ENCODE results near the gene MOGAT2.
A peak's percentile ranks its signal among the peaks of the same experiment; 100 is the strongest.
"Not testable (repeated sequence)": the region's sequence is repeated elsewhere in the genome, so short reads cannot be mapped to it uniquely, and the experiment has no call there.

MOGAT2 gene

DNA sequence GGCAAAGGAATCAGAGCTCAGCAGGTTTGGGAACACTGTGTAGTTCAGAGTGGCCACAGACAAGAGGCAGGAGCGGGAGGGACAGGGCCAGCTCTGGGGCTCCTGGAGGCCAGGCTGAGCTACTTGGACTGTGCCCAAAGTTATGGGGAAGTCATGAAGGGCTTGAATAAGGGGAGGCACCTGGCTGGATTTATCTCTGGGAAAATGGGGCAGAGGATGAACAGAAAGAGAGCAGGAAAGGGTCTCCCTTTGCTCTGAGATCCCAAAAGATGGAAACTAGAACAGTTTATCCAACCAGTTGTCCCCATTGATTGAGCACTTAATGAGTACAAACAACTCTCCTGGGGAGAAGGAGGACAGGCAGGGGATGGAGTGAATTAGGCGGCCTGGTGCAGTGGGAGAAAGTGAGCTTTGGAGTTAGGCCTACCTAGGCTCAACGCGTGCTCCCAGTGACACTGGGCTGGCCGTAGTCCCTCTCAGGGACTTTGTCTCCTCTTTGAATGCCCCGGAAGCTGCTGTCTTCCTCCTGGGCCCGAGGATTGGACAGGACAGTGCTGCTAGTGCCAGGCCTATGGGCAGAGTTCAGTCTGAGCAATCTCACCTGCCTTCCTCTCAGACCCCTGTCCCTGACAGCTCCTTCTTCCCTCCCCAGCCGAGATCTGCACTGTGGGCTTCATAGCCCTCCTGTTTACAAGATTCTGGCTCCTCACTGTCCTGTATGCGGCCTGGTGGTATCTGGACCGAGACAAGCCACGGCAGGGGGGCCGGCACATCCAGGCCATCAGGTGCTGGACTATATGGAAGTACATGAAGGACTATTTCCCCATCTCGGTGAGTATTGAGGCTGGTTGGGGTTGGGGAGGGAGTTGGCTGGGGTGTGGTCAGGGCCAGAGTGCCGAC is 2.0 kb downstream of the MOGAT2 start:
- no peak for DNase-seq

DNA sequence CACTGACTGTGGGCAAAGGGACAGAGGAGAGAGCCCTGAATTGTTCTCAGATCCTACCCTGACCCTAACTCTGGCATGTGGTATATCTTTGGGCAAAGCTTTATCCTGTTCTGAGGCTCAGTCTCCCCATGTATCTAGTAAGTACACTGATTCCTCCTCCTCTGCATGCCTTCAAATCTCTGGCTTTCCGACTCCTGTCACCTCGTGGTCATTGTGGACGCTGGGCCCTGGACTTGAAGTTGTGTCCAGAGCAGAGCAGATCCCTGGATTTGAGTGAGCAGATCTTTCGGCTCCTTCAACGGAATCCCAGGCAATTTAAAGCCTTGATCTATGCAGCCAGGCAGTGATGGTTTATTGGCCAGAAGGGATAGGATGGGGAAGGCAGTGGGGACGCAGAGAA is 3.0 kb downstream of the MOGAT2 start:
- no peak for DNase-seq

DNA sequence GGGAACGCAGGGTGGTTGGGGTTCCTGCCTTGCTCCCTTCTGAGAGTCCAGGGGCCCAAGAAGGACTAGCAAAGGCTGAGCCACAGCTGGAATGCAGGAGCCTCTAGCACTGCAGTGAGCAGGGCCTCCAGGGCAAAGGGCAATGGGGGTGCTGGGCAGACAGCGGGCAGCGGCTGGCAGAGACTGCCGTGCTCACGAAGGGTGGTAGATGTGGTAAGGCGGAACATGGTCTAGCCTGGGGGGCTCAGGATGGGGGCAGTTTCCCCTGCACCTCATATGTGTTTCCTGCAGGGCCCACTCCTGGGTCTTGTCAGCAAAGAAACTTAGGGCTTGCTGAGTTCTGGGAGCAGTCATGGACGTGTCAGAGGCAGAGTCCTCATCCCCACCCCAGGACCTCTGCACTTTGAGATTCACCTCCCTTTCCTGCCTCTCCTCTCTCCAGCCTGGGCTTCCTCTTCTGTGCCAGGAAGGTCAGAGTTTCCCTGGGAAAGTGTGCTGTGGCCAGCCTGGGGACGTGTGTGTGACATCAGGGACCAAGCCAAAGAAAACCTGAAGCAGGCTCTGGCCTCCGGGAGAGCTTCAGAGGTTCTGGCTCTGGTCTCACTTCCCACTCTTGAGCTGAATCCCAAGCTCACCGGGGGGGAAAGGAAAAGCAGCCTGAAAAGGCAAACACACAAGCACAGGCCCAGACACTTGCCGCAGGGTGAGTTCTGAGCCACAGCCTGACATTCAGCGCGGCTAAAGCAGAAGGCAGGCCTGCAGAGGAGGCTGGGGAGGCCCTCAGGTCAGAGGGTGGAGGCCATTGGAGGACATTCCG is 4.4 kb downstream of the MOGAT2 start:
- no peak for DNase-seq

DNA sequence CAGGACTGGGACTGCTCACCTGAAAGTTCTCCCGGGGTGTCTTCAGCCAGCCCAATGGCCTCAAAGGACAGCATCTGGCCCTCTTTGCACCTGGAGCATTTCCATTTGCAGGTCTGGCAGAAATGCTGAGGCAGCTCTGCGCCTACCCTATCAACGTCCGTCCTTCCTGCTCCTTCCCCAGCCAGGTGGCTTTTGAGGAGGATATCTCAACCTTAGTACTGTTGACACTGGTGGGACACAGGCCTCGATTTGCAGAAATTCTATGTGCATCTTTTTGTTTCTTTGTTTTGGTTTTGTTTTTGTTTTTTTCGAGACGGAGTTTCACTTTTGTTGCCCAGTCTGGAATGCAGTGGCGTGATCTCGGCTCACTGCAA is 5.0 kb downstream of the MOGAT2 start:
- DNase-seq: no peak

DNA sequence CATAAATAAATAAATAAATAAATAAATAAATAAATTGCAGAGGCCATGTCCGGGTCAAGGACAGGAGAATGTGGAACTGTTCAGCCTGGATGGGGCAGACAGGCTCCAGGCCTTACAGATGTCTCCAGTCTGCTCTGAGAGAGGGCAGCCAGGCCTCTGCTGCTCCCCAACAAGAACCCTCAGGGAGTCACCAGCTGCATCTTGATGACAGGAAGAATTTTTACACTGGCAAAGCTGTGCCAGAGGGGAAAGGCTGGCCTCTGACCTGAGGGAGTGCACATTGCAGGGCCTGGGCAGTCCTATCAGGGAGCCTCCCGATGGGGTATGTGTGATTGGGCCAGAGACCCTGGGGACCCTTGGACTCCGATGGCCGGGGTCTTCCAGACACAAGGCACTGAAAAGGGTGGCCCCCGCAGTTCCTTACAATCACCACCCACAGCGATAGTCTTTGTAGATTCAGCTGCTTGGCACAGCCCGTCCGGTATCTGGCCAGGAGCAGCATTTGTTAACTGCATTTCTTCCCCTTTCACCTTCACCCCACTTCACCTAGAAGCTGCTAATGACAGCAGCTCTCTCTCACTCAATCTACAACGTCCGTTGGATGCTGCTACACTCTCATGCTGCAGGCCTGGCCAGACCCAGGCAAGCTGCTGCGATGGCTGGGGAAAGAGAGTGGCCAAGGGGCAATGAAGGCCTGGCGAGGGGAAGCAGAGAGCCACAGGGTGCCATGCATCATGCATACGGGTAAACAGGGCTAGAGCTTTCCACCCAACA is 8.1 kb downstream of the MOGAT2 start:
- no peak for DNase-seq

DNA sequence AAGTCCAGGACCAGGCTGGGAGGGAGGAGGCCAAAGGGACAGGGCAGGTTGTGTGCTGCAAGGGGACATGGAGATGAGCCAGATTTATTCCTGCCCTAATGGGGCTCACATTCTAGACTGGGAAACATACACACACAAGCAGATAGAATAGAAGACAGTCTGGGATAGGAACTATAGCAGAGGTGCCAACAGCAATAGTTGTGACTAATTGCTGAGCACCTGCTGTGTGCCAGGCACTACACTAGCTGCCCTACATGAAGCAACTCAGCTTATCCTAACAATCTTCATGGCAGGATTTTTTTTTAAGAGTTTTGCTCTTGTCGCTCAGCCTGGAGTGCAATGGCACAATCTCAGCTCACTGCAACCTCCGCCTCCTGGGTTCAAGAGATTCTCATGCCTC is 11.4 kb downstream of the MOGAT2 start:
- no peak for DNase-seq

DNA sequence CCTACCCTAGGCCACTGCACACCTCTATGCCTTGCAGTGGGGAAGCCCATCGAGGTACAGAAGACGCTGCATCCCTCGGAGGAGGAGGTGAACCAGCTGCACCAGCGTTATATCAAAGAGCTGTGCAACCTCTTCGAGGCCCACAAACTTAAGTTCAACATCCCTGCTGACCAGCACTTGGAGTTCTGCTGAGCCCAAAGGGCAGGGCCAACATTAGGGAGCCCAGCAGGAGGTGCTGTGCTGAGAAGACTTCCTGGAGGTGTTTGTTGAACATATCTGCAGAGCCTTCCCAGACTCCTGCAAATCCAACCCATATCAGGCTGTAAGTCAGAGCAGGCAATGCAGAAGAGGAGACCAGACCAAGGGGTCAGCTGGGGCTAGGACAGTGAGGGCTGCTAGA is 13.5 kb downstream of the MOGAT2 start:
- no peak for DNase-seq

DNA sequence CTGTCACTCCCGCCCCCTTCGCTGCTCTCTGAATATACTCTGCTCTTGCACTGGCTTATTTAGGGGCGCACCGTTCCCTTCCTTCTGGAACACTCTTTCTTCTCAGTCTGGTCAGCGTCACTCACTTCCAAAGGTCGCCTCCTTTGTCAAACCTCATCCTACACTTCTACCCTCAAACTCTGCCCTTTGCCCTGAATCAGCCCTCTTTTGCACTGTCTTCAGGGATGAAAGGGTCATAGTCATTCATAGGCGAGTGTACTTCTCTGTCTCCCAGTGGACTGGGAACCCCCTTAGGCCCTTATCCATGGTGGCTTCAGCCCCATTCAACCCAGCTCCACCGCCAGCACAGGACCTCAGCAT is 15.4 kb downstream of the MOGAT2 start:
- DNase-seq: no peak

DNA sequence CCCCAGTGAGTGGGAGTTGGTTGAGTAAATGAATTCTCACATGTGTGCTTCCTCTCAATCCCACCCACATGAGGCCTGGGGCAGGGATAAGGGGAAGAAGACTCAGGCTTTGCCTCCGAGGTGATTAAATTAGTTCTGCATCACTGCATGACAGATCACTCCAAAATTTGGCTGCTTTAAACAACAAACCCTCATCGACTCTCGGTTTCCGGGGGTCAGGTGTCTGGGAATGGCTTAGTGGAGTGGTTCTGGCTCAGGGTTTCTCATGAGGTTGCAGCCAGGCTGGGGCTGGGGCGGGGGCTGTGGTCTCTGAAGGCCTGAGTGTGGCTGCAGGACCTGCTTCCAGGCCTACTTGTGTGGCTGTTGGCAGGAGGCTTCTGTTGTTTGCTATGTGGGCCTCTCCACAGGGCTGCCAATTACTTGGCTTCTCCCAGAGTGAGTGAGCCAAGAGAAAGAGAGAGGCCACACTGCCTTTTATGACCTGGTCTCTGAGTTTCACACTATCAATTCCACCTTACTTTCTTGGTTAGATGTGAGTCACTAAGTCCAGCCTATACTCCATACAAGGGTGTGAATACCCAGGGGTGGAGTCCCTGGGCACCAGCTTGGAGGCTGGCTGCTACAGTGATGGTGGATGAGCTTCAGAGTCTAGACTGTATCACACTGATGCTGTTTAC is 15.9 kb downstream of the MOGAT2 start:
- no peak for DNase-seq

DNA sequence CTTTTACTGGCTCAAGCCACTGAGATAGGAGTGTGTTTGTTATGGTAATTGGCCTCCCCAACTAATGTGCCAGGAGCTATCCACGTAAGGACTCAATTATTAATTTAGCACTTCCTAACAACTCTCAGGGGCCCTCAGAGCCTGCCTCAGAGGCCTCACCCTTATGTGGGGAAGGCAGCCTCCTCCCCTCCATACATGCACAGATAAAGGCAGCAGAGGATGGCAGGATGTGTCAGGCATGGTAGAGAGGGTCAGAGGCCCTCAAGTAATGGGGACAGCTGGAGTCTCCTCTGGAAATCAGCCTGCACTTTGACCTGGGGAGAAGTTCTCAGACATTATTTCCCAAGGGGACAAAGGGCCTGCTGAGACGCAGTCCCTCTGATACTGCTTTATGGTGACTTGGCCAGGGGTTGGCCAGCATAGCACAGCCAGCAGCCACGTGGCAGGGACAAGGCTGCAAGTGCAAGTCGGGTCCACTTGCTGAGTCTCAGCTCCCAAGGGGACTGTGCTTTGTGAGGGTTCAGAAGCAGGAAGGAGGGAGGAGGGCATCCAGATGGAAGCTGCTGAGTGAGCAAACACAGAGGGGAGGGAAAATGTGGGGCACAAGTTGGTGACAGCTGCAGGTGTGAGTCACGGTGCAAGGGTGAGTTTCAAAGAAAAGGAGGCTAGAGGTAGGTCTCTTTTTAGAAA is 17.0 kb downstream of the MOGAT2 start:
- DNase-seq: no peak

DNA sequence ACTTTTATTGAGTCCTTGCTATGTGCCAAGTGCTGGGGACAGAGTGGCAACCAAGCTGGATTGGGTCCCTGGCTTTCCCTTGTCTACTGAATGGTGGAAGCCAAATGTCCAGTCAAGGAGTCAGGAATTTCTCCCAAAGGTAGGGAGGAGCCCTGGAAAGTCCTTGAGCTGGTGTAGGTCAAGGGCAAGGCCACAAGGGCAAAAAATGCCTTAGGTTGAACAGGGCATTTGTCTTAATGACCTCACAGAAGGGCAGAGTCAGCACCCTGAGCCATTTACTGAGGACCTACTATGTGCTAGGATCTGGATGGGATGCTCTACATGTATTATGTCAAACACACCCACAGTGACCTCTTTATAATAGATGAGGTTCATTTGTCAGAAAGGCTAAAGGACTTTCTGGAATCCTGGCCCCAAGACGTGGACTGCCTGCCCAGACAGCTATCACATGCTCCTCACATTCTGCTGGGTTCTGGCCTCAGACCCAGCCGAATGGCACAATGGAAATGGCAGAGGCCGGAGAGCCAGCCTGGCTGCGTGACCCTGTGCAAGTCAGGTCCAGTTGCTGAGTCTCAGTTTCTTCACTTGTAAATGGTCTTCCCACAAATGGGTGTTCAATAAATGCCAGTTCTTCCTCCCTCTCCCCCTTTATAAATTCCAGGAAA is 17.7 kb downstream of the MOGAT2 start:
- DNase-seq: no peak

DNA sequence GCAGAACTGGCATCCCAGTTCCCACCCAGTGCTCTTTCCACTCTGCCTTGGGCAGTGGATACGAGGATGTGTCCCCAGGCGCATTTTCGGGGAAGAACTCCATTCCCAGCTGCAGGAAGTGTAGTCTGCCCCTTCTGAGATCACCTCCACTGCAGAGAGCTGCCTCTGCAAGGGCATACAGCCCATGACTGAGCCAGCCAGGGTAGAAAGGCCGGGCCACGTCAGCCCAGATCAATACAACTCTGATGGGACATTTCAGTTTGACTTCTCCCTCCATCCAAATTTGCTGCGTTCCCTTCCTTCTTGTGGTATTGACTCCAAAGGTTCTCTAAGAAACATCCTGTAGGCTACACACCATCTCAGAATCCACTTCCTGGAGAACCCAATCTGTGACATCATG is 19.7 kb downstream of the MOGAT2 start:
- no peak for DNase-seq

DNA sequence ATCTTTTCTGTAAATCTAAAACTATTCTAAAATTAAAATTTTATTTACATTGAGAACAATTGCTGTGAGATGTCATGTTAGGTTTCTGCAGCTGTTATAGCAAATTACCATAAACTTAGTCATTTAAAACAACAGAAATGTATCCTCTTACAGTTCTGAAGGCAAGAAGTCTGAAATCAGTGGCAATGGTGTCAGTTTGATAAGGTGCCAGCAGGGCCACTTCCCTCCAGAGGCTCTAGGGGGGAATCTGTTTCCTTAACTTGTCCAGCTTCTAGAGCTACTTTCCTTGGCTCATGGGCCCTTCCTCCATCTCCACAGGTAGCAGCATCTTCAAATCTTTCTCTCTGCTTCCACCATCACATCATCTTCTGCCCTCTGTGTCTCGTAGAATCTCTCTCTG is 23.0 kb downstream of the MOGAT2 start:
- peak; percentile 6 for DNase-seq

DNA sequence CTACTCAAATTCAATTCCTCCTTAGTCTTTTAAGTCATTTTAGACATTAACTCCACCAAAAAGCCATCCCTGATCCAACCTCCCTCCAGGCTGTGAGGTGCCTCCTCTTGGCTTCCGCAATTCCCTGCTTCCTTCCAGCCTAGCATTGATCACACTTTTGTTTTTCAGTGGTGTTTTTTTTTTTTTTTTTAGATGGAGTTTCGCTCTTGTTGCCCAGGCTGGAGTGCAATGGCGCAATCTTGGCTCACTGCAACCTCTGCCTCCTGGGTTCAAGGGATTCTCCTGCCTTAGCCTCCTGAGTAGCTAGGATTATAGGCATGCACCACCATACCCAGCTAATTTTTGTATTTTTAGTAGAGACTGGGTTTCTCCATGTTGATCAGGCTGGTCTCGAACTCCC is 25.5 kb downstream of the MOGAT2 start:
- DNase-seq: not testable (repeated sequence)

DNA sequence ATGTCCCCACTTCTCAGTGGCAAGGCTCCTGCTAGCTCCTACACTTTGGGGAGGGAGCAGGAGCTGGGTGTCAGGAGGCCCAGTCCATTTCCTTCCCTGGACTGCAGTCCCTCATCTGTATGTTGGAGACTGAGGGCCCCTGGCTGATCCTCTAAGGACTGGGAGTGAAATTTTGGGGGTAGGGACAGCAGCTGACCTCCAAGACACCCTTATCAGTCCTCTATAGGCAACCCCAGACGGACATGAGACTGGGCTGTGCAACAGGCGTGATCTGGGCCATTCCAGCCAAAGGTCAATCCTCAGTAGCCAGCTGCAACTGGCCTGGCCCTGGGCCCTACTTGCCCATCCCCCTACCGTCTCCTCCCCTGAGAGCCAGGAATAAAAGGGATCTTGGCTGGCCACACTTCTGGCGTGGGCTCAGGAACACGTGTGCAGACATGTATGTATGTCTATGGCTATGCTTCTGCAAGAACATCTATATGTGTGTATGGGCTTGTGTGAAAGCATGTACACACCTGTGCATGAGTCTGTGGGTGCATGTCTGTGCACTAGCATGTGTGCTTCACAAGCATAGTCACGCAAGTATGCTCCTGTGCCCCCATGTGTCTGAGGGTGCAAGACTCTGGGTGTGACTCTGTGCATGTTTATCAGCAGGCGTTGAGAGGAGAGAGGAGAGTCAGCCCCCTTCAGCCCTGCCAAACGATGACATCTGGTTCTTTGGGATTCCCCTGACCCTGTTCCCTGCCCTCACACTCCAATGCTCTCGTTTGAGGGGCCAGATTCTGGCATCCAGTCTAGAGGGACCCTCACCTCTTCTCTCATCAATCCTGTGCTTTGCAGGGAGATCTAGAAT is 26.3 kb downstream of the MOGAT2 start:
- DNase-seq: no peak

DNA sequence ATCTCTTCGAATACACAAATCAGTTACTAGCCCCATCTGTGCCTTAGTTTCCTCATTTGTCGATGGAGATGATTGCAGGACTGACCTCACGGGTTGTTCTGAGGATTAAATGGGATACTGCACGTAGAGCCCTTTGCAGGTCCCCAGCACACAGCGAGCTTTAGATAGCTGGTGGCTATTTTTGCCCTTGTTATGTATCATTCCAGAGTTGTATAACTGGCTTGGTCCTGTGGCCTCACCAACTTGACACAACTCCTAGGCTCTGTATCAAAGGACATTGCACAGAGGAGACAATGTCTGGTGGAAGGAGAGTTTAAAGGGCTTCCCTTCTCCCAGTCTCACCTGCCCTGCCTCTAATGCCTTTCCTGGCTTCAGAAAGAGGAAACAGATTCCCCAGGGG is 28.2 kb downstream of the MOGAT2 start:
- DNase-seq: no peak

DNA sequence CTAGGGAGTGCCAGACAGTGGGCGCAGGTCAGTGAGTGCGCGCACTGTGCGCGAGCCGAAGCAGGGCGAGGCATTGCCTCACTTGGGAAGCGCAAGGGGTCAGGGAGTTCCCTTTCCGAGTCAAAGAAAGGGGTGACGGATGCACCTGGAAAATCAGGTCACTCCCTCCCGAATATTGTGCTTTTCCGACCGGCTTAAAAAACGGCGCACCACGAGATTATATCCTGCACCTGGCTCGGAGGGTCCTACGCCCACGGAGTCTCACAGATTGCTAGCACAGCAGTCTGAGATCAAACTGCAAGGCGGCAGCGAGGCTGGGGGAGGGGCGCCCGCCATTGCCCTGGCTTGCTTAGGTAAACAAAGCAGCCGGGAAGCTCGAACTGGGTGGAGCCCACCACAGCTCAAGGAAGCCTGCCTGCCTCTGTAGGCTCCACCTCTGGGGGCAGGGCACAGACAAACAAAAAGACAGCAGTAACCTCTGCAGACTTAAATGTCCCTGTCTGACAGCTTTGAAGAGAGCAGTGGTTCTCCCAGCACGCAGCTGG is 31.2 kb downstream of the MOGAT2 start:
- not testable (repeated sequence) for DNase-seq

DNA sequence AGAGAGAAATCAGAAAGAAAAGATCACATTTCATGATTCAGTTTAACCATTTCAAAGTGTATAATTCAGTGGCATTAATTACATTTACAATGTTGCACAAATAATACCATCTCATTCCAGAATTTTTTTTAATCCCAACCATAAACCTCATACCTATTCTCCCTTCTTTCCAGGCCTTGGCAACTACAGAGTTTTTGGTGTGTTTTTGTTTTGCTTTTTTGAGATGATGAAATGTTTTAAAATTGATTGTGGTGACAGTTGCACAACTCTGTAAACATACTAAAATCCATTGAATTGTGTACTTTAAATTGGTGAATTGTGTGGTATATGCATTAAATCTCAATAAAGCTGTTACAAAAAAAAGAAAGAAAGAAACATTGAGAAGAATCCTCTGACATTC is 37.3 kb downstream of the MOGAT2 start:
- not testable (repeated sequence) for DNase-seq

DNA sequence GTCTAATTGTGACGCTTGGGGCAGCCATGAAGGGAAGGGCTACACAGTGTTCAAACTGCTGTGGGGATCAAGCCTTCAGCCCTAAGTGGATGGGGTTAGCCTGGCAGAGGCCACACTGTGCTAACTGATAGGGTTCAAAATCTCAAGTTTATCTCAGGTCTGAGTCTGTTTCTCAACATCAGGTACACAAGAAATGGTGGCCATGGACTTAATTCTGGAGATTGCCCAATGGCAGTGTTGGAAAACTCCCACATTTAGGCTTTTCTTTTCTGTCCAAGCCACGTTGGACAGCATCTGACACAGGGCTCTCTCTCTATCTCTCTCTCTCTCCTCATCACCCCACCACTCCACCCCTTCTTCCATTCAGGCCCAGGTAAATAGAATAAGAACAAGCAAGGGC is 40.0 kb downstream of the MOGAT2 start:
- no peak for DNase-seq

DNA sequence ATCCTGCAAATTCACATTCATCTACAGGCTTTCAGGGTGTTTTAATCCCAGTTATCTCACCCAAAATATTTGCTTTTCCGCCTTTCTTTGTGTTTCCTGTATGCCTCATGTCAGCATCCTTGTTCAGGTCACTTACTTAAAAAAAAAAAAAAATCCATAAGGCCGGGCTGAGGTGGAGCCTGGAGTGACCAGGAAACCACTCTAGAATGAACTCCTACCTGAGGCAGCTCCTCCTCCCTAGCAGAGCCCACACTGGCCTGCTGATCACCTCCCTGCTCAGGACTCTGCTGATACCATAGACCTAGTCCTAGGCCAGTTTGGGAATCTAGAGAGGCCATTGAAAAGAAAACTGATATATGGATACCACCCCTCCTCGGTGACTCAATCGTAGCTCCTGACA is 42.2 kb downstream of the MOGAT2 start:
- DNase-seq: no peak

Measured in fibroblast of skin of scalp (primary cell).